Rectal smooth muscle tissue (tissue), 1 donor: ENCODE results near the gene TMEM39A.

Experiments
- H3K27ac ChIP-seq: one replicate; pipeline ENCODE4 v1.7.0; 2013; ENCODE audit warnings: low read depth, low read length, inconsistent platforms
- H3K27me3 ChIP-seq: one replicate; pipeline ENCODE4 v1.7.0; 2013; ENCODE audit warnings: low read length; ENCODE audit not compliant: control insufficient read depth, insufficient read depth
- H3K36me3 ChIP-seq: one replicate; pipeline ENCODE4 v1.7.0; 2013; ENCODE audit warnings: low read length; ENCODE audit not compliant: control insufficient read depth, insufficient read depth
- H3K4me1 ChIP-seq: one replicate; pipeline ENCODE4 v1.7.0; 2013; ENCODE audit warnings: low read length; ENCODE audit not compliant: control insufficient read depth, insufficient read depth
- H3K4me3 ChIP-seq: one replicate; pipeline ENCODE4 v1.7.0; 2013; ENCODE audit warnings: low read length
- H3K9ac ChIP-seq: one replicate; pipeline ENCODE4 v1.7.0; 2013; ENCODE audit warnings: low read length

Gene TMEM39A

DNA sequence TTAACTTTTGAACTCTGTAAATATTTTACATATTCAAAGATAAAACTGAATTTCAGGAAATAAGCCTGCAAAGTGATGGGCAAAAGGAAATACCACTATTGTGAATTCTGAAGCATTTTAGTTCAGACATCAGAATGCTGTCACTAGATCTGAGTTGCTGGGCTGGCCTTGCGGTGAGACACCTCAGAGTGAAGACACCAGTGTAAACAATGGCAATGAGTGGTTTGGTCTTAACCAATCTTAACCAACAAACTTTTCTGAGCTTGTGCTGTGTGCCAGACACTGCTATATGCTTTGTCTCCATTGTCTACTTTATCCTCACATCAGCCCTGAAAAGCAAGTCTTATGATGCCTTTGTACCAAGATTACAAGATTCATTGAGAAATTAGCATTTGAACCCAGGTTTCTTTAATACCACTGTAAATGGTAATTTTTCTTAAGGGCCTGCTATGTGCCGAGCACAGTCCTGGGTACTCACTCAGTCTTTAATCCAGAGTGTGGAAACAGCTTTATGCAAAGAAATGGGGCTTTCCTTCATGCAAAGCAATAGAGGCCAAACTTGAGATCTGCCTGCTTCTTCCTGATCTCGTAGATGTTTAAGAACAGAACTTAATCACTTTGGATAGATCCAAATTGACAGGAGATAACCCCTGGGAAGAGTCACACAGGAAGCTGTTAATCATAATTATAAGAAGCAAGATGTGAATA lies 55.0 kb downstream of the TMEM39A start:
- Histone ChIP-seq H3K4me3 (no peak overlapping the region), H3K27me3 (no peaks in the 10 kb centered on the region), H3K27ac (no peak overlapping the region), H3K9ac (no peak overlapping the region), H3K4me1 (no peaks in the 10 kb centered on the region), H3K36me3 (peaks cover 5% of the 10 kb centered on the region)

DNA sequence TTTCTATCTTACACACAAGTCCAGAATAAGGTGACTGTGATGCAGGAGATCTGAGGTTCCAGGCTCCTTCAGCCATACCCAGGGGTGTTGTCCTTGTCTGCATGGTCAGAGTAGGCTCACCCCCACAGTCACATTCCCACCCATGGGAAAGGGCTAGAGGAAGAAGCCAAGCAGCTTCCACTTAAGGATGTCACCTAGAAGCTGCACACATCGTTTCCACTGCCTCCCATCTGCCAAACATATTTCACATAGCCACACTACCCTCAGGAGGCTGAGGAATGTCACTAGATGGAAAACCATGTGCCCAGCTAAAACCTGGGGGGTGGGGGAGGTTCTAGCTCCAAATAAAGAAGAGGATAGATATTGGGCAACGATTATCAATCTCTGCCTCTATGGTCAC lies 58.1 kb downstream of the TMEM39A start:
- Histone ChIP-seq H3K4me1 (no peaks in the 10 kb centered on the region), H3K27me3 (no peaks in the 10 kb centered on the region), H3K9ac (no peak overlapping the region), H3K4me3 (no peak overlapping the region), H3K27ac (no peak overlapping the region), H3K36me3 (peaks cover 8% of the 10 kb centered on the region)

DNA sequence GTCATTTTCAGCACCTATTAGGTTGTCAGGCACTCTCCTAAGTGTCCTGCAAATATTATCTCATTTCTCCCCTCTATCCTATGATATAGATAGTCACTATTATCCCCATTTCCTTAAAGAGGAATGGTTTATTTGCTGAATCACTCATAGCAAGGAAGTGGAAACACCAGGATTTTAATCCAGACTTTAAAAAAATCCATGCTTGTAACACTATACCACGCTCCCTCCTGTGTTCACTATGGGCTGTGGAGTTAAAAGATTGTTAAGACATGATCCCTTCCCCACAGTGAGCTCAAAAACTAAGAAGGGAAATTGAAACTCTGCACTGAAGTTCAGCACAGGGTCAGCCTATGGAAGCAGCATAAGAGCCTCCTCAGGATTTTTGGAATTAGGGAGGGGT lies 60.2 kb downstream of the TMEM39A start:
- no peaks in the 10 kb centered on the region for H3K4me1 ChIP-seq
- H3K36me3 ChIP-seq, result peaks cover 8% of the 10 kb centered on the region
- H3K9ac ChIP-seq, result no peak overlapping the region

DNA sequence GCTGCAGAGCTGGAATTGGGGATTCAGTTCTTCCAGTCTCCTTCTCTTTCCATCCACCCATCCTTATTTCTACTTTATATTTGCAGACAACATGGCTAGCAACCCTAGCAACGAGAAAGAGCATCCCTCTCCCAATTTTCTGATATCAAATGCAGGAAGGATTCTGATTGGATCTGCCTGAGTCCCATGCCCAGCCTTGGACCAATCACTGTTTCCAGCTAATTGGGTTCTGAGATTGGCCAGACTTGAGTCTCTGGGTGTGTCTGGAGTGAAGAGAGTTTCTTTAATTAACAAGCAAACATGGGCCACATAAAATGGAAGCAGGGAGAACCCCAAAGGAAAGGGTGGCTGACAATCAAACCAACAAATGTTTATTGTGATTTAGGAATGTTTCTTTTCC lies 60.6 kb downstream of the TMEM39A start:
- H3K9ac ChIP-seq, result no peak overlapping the region
- H3K27me3 ChIP-seq, result no peaks in the 10 kb centered on the region
- no peak overlapping the region for H3K4me3 ChIP-seq
- H3K27ac ChIP-seq, result no peak overlapping the region
- peaks cover 8% of the 10 kb centered on the region for H3K36me3 ChIP-seq
- no peaks in the 10 kb centered on the region for H3K4me1 ChIP-seq

More for the DNA sequence above, 60.2 kb downstream of the TMEM39A start:
- Histone ChIP-seq H3K27me3 (no peaks in the 10 kb centered on the region), H3K27ac (no peak overlapping the region), H3K4me3 (no peak overlapping the region)

DNA sequence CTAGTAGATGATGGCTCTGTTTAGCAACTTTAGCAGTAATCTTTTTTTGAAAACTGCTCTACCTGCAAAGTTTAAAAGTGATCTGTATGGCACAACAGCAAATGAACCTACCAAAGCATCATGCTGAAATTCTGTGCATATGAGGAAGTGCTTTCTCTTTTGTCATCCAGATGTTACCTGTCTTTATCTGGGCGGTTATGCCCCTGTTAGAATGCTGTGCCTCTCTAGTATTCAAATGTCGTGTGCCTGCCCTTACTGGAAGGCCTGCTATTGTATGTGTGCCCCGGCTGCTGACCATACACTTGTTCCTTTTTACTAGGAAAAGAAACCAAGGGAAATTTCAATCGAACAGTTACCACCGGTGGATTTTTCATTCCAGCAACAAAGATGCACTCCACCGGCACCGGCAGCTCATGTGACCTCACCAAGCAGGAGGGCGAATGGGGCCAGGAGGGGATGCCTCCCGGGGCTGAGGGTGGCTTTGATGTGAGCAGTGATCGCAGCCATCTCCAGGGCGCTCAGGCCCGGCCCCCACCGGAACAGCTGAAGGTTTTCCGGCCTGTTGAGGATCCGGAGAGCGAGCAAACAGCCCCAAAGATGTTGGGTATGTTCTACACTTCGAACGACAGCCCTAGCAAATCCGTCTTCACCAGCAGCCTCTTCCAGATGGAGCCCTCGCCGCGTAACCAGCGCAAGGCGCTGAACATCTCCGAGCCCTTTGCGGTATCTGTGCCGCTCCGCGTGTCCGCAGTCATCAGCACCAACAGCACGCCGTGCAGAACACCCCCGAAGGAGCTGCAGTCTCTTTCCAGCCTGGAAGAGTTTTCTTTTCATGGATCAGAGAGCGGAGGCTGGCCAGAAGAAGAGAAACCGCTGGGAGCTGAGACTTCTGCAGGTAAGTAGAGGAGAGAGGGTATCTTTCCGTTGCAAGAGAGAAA lies 61.6 kb downstream of the TMEM39A start:
- no peak overlapping the region for H3K9ac ChIP-seq
- H3K27me3 ChIP-seq, result no peaks in the 10 kb centered on the region
- no peak overlapping the region for H3K4me3 ChIP-seq
- peaks cover 8% of the 10 kb centered on the region for H3K36me3 ChIP-seq
- no peak overlapping the region for H3K27ac ChIP-seq
- H3K4me1 ChIP-seq, result no peaks in the 10 kb centered on the region

DNA sequence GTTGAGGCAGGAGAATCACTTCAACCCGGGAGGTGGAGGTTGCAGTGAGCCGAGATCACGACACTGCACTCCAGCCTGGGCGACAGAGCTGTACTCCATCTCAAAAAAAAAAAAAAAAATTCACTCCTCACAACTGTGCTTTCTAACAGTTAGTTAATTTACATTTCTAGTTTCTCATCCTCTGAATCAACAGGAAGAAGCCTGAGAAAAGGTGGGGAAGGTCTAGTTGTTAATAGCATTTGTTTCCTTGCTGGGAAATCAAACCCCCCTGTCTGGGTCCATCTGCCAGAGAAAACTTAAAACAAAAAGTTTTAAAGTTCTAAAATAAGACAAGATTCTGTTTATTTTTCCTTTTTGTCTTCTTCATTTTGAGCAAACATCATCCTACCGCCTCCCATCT lies 62.3 kb downstream of the TMEM39A start:
- Histone ChIP-seq H3K36me3 (peaks cover 8% of the 10 kb centered on the region), H3K9ac (no peak overlapping the region), H3K27me3 (no peaks in the 10 kb centered on the region), H3K4me3 (no peak overlapping the region), H3K4me1 (no peaks in the 10 kb centered on the region), H3K27ac (no peak overlapping the region)

DNA sequence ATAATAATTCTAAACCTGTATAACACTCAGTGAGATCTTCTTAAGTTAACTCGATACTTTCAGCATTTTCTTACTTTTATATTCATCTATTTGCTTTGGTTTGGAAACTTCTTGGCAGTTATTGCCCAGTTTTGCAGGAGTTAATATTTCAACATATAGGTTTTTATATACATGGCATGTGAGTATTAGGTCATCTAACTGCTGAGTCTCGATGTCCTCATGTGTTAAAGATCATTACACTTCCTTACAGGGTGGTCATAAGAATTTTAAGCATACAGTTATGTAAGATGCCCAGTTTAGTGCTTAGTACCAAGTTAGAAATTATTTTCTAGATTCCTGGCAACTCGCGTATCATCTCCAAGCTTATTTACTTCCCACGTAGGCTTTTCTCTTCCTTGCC lies 62.9 kb downstream of the TMEM39A start:
- no peak overlapping the region for H3K9ac ChIP-seq
- no peak overlapping the region for H3K4me3 ChIP-seq
- no peaks in the 10 kb centered on the region for H3K27me3 ChIP-seq
- H3K4me1 ChIP-seq, result no peaks in the 10 kb centered on the region
- no peak overlapping the region for H3K27ac ChIP-seq
- peaks cover 8% of the 10 kb centered on the region for H3K36me3 ChIP-seq

DNA sequence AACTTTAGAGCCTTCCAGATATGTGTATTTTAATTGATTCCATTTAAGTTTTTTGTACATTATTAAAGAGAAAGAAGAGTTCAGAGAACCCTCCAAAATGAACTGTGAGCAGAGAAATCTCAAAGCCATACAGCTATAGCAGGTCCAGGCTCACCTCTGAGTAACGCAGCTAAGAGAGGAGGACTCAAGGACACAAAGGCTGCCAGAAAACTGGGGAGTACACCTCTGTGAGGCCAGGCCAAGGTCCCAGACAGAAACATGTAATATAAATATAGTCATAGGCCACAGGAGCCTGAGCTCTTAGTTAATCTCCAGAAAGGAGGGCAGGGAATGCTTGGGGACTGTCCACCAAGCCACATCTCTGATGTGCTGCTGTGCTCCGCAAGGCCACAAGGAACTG lies 66.5 kb downstream of the TMEM39A start:
- Histone ChIP-seq H3K4me1 (no peaks in the 10 kb centered on the region), H3K4me3 (no peak overlapping the region), H3K9ac (no peak overlapping the region), H3K27me3 (no peaks in the 10 kb centered on the region), H3K27ac (no peak overlapping the region), H3K36me3 (peaks cover 2% of the 10 kb centered on the region)

DNA sequence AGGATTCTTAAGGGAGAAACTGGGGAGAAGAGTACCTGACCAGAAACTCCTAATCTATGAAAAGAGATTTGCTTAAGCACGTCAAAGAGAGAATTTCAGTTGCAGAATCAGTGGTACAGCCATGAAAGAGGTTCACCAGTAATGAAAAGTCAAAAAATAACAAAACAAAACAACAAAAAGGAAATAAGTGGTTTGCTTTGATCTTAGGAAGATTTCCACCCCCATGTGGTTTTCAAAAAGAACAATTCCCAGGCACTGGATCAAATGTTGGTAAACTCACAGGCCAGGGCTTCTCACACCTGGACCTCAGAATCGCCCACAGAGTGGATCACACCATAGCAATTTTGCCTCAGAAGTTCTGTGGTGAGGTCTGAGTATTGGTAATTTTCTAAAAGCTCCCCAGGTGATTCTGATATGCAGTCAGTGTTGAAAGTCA lies 67.5 kb downstream of the TMEM39A start:
- Histone ChIP-seq H3K4me1 (no peaks in the 10 kb centered on the region), H3K4me3 (no peak overlapping the region), H3K27me3 (no peaks in the 10 kb centered on the region), H3K36me3 (peaks cover 2% of the 10 kb centered on the region), H3K27ac (no peak overlapping the region), H3K9ac (no peak overlapping the region)

DNA sequence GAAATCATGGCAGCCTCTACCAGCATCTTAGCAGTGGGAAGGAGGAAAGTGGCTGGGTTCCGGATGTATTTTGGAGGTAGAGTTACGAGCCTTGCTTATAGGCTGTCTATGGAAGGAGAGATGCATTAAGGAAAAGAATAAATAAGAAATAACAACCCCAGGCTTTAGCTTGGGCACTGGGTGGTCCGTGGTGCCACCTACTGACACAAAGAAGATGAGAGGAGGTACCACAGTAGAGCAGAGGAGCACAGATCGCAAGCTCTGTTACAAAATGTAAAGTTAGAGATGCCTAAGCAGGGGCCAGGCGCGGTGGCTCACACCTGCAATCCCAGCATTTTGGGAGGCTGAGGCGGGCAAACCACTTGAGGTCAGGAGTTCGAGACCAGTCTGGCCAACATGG lies 74.8 kb downstream of the TMEM39A start:
- Histone ChIP-seq H3K27ac (no peak overlapping the region), H3K36me3 (peaks cover 5% of the 10 kb centered on the region), H3K4me3 (no peak overlapping the region), H3K4me1 (no peaks in the 10 kb centered on the region), H3K9ac (no peak overlapping the region), H3K27me3 (no peaks in the 10 kb centered on the region)

DNA sequence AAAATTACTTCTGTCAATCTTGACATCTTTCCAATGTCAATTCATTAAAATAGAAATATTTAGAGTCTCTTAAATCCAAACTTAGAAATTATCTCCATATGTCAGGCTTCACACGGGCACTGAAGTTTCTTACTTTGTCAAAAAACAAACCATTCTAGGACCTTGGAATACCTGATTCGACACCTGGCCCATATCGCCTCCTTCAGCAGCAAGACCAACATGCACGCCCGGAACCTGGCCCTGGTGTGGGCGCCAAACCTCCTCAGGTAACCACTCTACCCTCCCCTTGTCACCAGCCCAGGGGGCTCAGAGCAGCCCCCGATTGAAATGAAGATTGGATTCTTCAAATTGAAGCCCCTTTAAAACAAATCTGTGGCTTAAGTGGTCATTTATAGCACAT lies 81.3 kb downstream of the TMEM39A start:
- Histone ChIP-seq H3K9ac (no peak overlapping the region), H3K27ac (no peak overlapping the region), H3K36me3 (peaks cover 4% of the 10 kb centered on the region), H3K4me1 (no peaks in the 10 kb centered on the region), H3K27me3 (no peaks in the 10 kb centered on the region), H3K4me3 (no peak overlapping the region)

DNA sequence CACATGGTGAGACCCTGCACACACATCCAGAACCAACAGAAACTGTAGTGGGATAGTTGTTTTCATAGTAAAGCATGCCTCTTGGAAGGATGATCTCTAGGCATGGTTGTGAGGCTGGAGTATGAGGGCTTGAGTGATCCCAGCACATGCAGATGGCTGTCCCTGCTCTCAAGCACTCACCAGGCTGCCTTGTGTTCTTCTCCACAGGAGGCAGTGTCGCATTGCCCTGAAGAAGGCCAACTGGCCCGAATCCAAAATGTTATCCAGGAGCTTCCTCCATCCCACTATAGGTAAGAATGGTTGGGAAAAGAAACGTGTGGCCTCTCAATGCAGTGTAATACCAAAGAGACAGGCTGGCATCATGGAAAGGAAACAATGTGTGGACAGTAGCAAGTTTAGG lies 82.7 kb downstream of the TMEM39A start:
- H3K4me1 ChIP-seq, result no peaks in the 10 kb centered on the region
- peaks cover 4% of the 10 kb centered on the region for H3K36me3 ChIP-seq
- no peak overlapping the region for H3K27ac ChIP-seq
- H3K27me3 ChIP-seq, result no peaks in the 10 kb centered on the region
- H3K4me3 ChIP-seq, result no peak overlapping the region
- H3K9ac ChIP-seq, result no peak overlapping the region
